Measurements from ENCODE around the gene TRIM8. TPM values are rescaled to one million over a fixed set of nuclear protein-coding genes. Genes with fewer than 3 reads are reported as not detected.

TRIM8 gene
- total and polyA plus RNA-seq, 2 of the 8 experiments (the other 6 are each of a cell fraction or from before 2014, with no cell fraction given), result 24.9 to 38.8 TPM

DNA sequence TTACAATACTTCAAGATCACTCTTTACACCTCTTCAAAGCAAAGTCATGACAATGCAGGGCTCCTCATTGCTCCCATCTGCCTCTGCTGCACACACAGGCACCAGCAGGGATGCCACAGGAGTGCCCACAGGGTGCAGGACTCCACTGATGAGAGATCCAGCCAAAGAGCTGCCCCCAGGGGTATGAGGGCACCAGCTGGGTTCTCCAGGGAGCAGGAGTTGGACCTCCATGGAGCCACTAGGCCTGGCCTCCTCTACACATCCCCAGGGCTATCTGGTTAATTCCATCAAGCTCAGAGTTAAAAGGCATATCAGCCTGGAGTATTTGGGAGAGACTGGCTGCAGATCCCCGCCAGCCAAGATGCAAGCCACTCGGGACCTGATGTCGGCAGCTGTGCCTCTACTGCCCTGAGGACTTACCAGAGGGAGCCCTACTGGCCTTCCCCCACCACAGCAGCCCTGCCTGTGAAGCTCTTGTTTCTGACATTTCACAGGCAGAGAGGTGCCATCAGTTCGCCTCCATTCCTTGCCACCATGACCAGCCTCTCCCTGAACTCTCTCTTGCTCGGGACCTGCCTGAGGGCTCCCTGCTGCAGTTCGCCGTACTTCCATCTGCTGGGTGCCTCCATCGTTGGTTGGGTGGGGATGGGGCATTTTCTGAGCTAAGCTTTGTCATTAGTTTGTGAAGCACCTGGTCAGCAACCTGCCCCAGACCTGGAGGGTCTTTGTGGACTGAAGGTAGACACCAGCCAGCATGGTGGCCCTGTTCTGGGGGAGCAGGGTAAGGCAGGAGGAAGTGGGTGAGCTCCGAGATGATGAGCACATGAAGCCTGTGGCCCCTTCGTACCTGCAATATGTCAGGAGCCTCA lies 12.5 kb upstream of the TRIM8 start:
- Histone ChIP-seq H2BK12ac (ENCODE audit: low read depth, low read length) (peak overlapping the region; percentile 50; the same call in 1 of the 2 replicates), H2AFZ (ENCODE audit: low read length) (no peak overlapping the region), H3K27me3 (replicated peaks in 1 of 4; ENCODE audit: control insufficient read depth in 3 of 4, extremely low read depth in 1 of 4, insufficient read depth in 3 of 4, low read length in 3 of 4) (no peaks in the 10 kb centered on the region), H3K36me3 (ENCODE audit: control insufficient read depth in 2 of 4, insufficient read depth in 4 of 4, low read length in 3 of 4) (no peaks in the 10 kb centered on the region; a peak in 1 of 8 replicates), H3K9ac (replicated peaks in 1 of 4; ENCODE audit: extremely low read depth in 1 of 4, low read depth in 3 of 4, low read length in 3 of 4) (no peak overlapping the region), H4K91ac (replicated peaks; ENCODE audit: insufficient read length, low read length) (peak overlapping the region; percentile 7), H2BK20ac (ENCODE audit: low read length) (peak overlapping the region; percentile 61; the same call in 1 of the 2 replicates), H2BK5ac (ENCODE audit: low read depth, low read length) (peak overlapping the region; percentile 71; the same call in 1 of the 2 replicates), H3K27ac (ENCODE audit: low read depth, low read length) (no peak overlapping the region), H3K56ac (replicated peaks; ENCODE audit: insufficient read length, low read depth, low read length) (no peak overlapping the region), H3K14ac (ENCODE audit: insufficient read length) (no peak overlapping the region), H3K79me1 (ENCODE audit: low read depth, low read length) (no peaks in the 10 kb centered on the region), H3K4me2 (ENCODE audit: insufficient read depth in 1 of 2, low read depth in 2 of 2, low read length in 2 of 2) (no peak overlapping the region), H3K4me1 (replicated peaks in 1 of 4; ENCODE audit: control insufficient read depth in 3 of 4, insufficient read depth in 4 of 4, low read length in 3 of 4) (peaks cover 20 to 58% (median 46%) of the 10 kb centered on the region in 4 experiments), H4K20me1 (replicated peaks in 1 of 2; ENCODE audit: control insufficient read depth in 1 of 2, insufficient read depth in 2 of 2, low read length in 2 of 2) (no peaks in the 10 kb centered on the region), H4K5ac (ENCODE audit: insufficient read length, low read depth, low read length) (no peak overlapping the region), H3K9me3 (ENCODE audit: insufficient read depth in 2 of 2, low read depth in 1 of 2, low read length in 1 of 2) (no peaks in the 10 kb centered on the region), H3K4ac (replicated peaks; ENCODE audit: insufficient read length, low read depth, low read length) (no peak overlapping the region), H3K4me3 (ENCODE audit: extremely low read depth in 1 of 4, insufficient read depth in 2 of 4, low read depth in 3 of 4, low read length in 4 of 4) (no peak overlapping the region), H4K8ac (ENCODE audit: extremely low read depth, insufficient read depth, low read length) (no peak overlapping the region), H3K23me2 (ENCODE audit: low read depth, low read length) (no peaks in the 10 kb centered on the region; the same call in 1 of the 2 replicates), H3K79me2 (ENCODE audit: control insufficient read depth in 1 of 2, insufficient read depth in 2 of 2, low read length in 2 of 2) (no peaks in the 10 kb centered on the region), H3K18ac (ENCODE audit: extremely low read depth, low read length) (peak overlapping the region; percentile 71), H2BK120ac (replicated peaks; ENCODE audit: low read depth, low read length) (no peak overlapping the region), H2BK15ac (ENCODE audit: low read length) (peak overlapping the region; percentile 81; the same call in 1 of the 2 replicates), H3K23ac (ENCODE audit: insufficient read length) (no peak overlapping the region), H2AK5ac (ENCODE audit: low read depth, low read length) (peak overlapping the region; percentile 28)
- no peak for DNase-seq (ENCODE audit: low read depth in 1 of 2, low spot score in 2 of 2)
- ChIA-PET CTCF (ENCODE audit: partially characterized antibody) (interaction anchor here (0.8 to 14.3 kb wide), 11 partner anchors 10 to 402 kb away, joined by 3 to 160 read pairs (median 5); partner anchors contain the start of gene TRIM8), POLR2A (ENCODE audit: partially characterized antibody) (interaction anchor here (0.5 to 4.2 kb wide), 4 partner anchors 10 to 710 kb away, joined by 3 to 34 read pairs (median 14); partner anchors contain the start of gene TRIM8)
- WGBS, 2 experiments (ENCODE audit: extremely low coverage in 1 of 2, insufficient coverage in 1 of 2, insufficient read length in 1 of 2, insufficient replicate concordance in 2 of 2, low coverage in 1 of 2, low lambda C conversion rate in 2 of 2, missing lambda C conversion rate in 1 of 2), result 87% methylated on average over 10 of the region's 10 CpGs; no CpG with 5 or more reads in 1 of the 2 experiments
- no peak for FAIRE-seq
- TF ChIP-seq, protein P1, sequence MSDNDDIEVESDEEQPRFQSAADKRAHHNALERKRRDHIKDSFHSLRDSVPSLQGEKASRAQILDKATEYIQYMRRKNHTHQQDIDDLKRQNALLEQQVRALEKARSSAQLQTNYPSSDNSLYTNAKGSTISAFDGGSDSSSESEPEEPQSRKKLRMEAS (IDR thresholded peaks at IDR 0.05), result no peak
- TF ChIP-seq KDM5A (IDR thresholded peaks at IDR 0.05; ENCODE audit: low read length) (no peak), CBX8 (IDR thresholded peaks at IDR 0.05; ENCODE audit: borderline replicate concordance, low read depth, low read length) (no peak), CHD2 (IDR thresholded peaks at IDR 0.05; ENCODE audit: low read length) (no peak), JUN (IDR thresholded peaks at IDR 0.05; ENCODE audit: low read depth, low read length) (no peak), SIRT6 (IDR thresholded peaks at IDR 0.05; ENCODE audit: low read length) (no peak), EZH2 (IDR thresholded peaks at IDR 0.05; ENCODE audit: low read depth, low read length, severe bottlenecking) (no peak), NRF1 (IDR thresholded peaks at IDR 0.05; ENCODE audit: low read depth, low read length) (no peak)
- TF ChIP-seq, protein P2, sequence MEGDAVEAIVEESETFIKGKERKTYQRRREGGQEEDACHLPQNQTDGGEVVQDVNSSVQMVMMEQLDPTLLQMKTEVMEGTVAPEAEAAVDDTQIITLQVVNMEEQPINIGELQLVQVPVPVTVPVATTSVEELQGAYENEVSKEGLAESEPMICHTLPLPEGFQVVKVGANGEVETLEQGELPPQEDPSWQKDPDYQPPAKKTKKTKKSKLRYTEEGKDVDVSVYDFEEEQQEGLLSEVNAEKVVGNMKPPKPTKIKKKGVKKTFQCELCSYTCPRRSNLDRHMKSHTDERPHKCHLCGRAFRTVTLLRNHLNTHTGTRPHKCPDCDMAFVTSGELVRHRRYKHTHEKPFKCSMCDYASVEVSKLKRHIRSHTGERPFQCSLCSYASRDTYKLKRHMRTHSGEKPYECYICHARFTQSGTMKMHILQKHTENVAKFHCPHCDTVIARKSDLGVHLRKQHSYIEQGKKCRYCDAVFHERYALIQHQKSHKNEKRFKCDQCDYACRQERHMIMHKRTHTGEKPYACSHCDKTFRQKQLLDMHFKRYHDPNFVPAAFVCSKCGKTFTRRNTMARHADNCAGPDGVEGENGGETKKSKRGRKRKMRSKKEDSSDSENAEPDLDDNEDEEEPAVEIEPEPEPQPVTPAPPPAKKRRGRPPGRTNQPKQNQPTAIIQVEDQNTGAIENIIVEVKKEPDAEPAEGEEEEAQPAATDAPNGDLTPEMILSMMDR (IDR thresholded peaks at IDR 0.05; ENCODE audit: control extremely low read depth in 1 of 3, insufficient read depth in 1 of 3, low read depth in 1 of 3, low read length in 3 of 3), result no peak
